HEK293 (cell line): Measurements from ENCODE around the gene NABP2.

Experiments used
- CTCF ChIA-PET: fragments of 350-600 bp; formaldehyde crosslinking; extraction: SDS; loops from one replicate; lab custom pipeline; 2021; ENCODE audit warnings: antibody characterized with exemption; lab: Yijun Ruan, JAX
- POLR2A ChIA-PET: fragments of 300-600 bp; formaldehyde crosslinking; extraction: SDS; loops from one replicate; lab custom pipeline; 2020; ENCODE audit warnings: antibody characterized with exemption, inconsistent platforms; lab: Yijun Ruan, JAX
- H3K27ac ChIP-seq: fragments of 200-500 bp; sonication (Bioruptor generic); 2 replicates; pipeline ENCODE4 v1.5.1; 2014; ENCODE audit warnings: low read depth, low read length, control low read depth, inconsistent platforms; ENCODE audit errors: extremely low read depth
- H3K36me3 ChIP-seq, 2 experiments: fragments of 200-500 bp in 1 of 2; sonication (Bioruptor generic) in 1 of 2; 1 replicate in 1 of 2; 2 replicates in 1 of 2; pipeline ENCODE4 v1.5.1; 2014 to 2017; ENCODE audit warnings: inconsistent platforms in 2 of 2, low read length in 2 of 2; ENCODE audit not compliant: control insufficient read depth in 2 of 2, insufficient read depth in 1 of 2
- H3K4me1 ChIP-seq: fragments of 200-500 bp; sonication (Bioruptor generic); 2 replicates; pipeline ENCODE4 v1.5.1; 2014; ENCODE audit warnings: mild to moderate bottlenecking, low read length, inconsistent platforms; ENCODE audit not compliant: control insufficient read depth, insufficient read depth
- H3K4me3 ChIP-seq: 2 replicates; pipeline ENCODE4 v1.5.1; 2011; ENCODE audit warnings: low read depth, mild to moderate bottlenecking, control low read depth, low read length, moderate library complexity
- H3K9me3 ChIP-seq: fragments of 200-500 bp; sonication (Bioruptor generic); 2 replicates; pipeline ENCODE4 v1.5.1; 2014; ENCODE audit warnings: low read depth, low read length, inconsistent platforms; ENCODE audit not compliant: control insufficient read depth, insufficient read depth
- CTCF ChIP-seq: fragments of 450-650 bp; formaldehyde crosslinking; IDR thresholded peaks from 2 replicates; pipeline ENCODE4 v1.5.1; 2016; ENCODE audit warnings: missing biosample characterization, missing genetic modification characterization
- GLIS2 ChIP-seq: fragments of 450-650 bp; formaldehyde crosslinking; IDR thresholded peaks from 2 replicates; pipeline ENCODE4 v1.5.1; 2016; ENCODE audit warnings: missing biosample characterization, missing genetic modification characterization
- PRDM10 ChIP-seq: fragments of 450-650 bp; formaldehyde crosslinking; IDR thresholded peaks from 2 replicates; pipeline ENCODE4 v1.5.1; 2016; ENCODE audit warnings: missing biosample characterization, missing genetic modification characterization
- YY2 ChIP-seq: fragments of 450-650 bp; formaldehyde crosslinking; IDR thresholded peaks from 2 replicates; pipeline ENCODE4 v1.5.1; 2016; ENCODE audit warnings: missing biosample characterization, missing genetic modification characterization
- ZNF132 ChIP-seq: fragments of 450-650 bp; formaldehyde crosslinking; IDR thresholded peaks from 2 replicates; pipeline ENCODE4 v1.5.1; 2017; ENCODE audit warnings: missing biosample characterization, missing genetic modification characterization, borderline replicate concordance
- ZNF184 ChIP-seq: fragments of 450-650 bp; IDR thresholded peaks from 2 replicates; pipeline ENCODE4 v1.5.1; 2018; ENCODE audit warnings: missing biosample characterization, mild to moderate bottlenecking, missing genetic modification characterization
- ZNF335 ChIP-seq: fragments of 450-650 bp; formaldehyde crosslinking; conservative IDR thresholded peaks from 2 replicates; pipeline ENCODE4 v1.5.1; 2016; ENCODE audit warnings: missing biosample characterization, missing genetic modification characterization
- ZNF366 ChIP-seq: fragments of 450-650 bp; formaldehyde crosslinking; conservative IDR thresholded peaks from 2 replicates; pipeline ENCODE4 v1.5.1; 2016; ENCODE audit warnings: missing biosample characterization, missing genetic modification characterization
- ZNF391 ChIP-seq: fragments of 450-650 bp; formaldehyde crosslinking; IDR thresholded peaks from 2 replicates; pipeline ENCODE4 v1.5.1; 2016; ENCODE audit warnings: low read depth, missing biosample characterization, missing genetic modification characterization, borderline replicate concordance
- ZNF394 ChIP-seq: fragments of 450-650 bp; formaldehyde crosslinking; IDR thresholded peaks from 2 replicates; pipeline ENCODE4 v1.5.1; 2016; ENCODE audit warnings: missing biosample characterization, missing genetic modification characterization, mild to moderate bottlenecking, moderate library complexity, borderline replicate concordance
- ZNF571 ChIP-seq: fragments of 450-650 bp; formaldehyde crosslinking; IDR thresholded peaks from 2 replicates; pipeline ENCODE4 v1.5.0; 2017; ENCODE audit warnings: missing biosample characterization, missing genetic modification characterization
- ZNF600 ChIP-seq: fragments of 450-650 bp; formaldehyde crosslinking; IDR thresholded peaks from 2 replicates; pipeline ENCODE4 v1.5.1; 2016; ENCODE audit warnings: missing biosample characterization, missing genetic modification characterization
- ZNF654 ChIP-seq: fragments of 450-650 bp; formaldehyde crosslinking; IDR thresholded peaks from 2 replicates; pipeline ENCODE4 v1.5.1; 2016; ENCODE audit warnings: low read depth, missing biosample characterization, missing genetic modification characterization
- ZNF660 ChIP-seq: fragments of 450-650 bp; IDR thresholded peaks from 2 replicates; pipeline ENCODE4 v1.5.1; 2018; ENCODE audit warnings: missing biosample characterization, mild to moderate bottlenecking, missing genetic modification characterization
- ZNF664 ChIP-seq: fragments of 450-650 bp; formaldehyde crosslinking; IDR thresholded peaks from 2 replicates; pipeline ENCODE4 v1.5.1; 2016; ENCODE audit warnings: missing biosample characterization, missing genetic modification characterization
- ZSCAN30 ChIP-seq: fragments of 450-650 bp; IDR thresholded peaks from 2 replicates; pipeline ENCODE4 v1.5.1; 2018; ENCODE audit warnings: missing biosample characterization, mild to moderate bottlenecking, missing genetic modification characterization, moderate library complexity
- ZXDB ChIP-seq: fragments of 450-650 bp; formaldehyde crosslinking; IDR thresholded peaks from 2 replicates; pipeline ENCODE4 v1.5.1; 2016; ENCODE audit warnings: missing biosample characterization, missing genetic modification characterization
- TF ChIP-seq, protein P1 (sequence below): fragments of 450-650 bp; formaldehyde crosslinking; IDR thresholded peaks from 2 replicates; pipeline ENCODE4 v1.5.1; 2016; ENCODE audit warnings: missing biosample characterization, missing genetic modification characterization
- TF ChIP-seq, protein P2 (sequence below): fragments of 450-650 bp; formaldehyde crosslinking; IDR thresholded peaks from 2 replicates; pipeline ENCODE4 v1.5.1; 2016; ENCODE audit warnings: missing biosample characterization, missing genetic modification characterization
- TF ChIP-seq, protein P3 (sequence below): fragments of 450-650 bp; IDR thresholded peaks from 2 replicates; pipeline ENCODE4 v1.5.1; 2018; ENCODE audit warnings: missing biosample characterization, missing genetic modification characterization
- TF ChIP-seq, protein P4 (sequence below): fragments of 450-650 bp; formaldehyde crosslinking; IDR thresholded peaks from 2 replicates; pipeline ENCODE4 v1.5.1; 2016; ENCODE audit warnings: missing biosample characterization, missing genetic modification characterization
- TF ChIP-seq, protein P5 (sequence below): fragments of 450-650 bp; formaldehyde crosslinking; IDR thresholded peaks from 2 replicates; pipeline ENCODE4 v1.5.1; 2016; ENCODE audit warnings: missing biosample characterization, missing genetic modification characterization

The NABP2 gene

GRCh38 chr12:56193025-56193578 is 31.0 kb upstream of the NABP2 start:
- CTCF ChIA-PET, result interaction anchor here (0.6 to 6.1 kb wide), 15 partner anchors 9 to 500 kb away, joined by 3 to 86 read pairs (median 4); partner anchors contain the start of genes ESYT1, RNF41, RPL41 and ZC3H10
- Histone ChIP-seq H3K4me1 (no peaks in the 10 kb centered on the region; the same call in 1 of the 2 replicates), H3K36me3 (no peaks in the 10 kb centered on the region; a peak in 1 of 3 replicates), H3K4me3 (no peak overlapping the region), H3K9me3 (no peaks in the 10 kb centered on the region), H3K27ac (no peak overlapping the region)
- POLR2A ChIA-PET, result interaction anchor here (1.3 to 5.3 kb wide), 2 partner anchors 29 kb away, joined by 5 to 59 read pairs; partner anchors contain the start of gene RNF41
- peak; percentile 14; the same call in 1 of the 2 replicates for TF ChIP-seq ZNF664 (tag by site-specific recombination)
- no peak for TF ChIP-seq ZNF132 (tag by site-specific recombination)
- no peak for TF ChIP-seq ZNF571 (tag by site-specific recombination)
- TF ChIP-seq, protein P1, sequence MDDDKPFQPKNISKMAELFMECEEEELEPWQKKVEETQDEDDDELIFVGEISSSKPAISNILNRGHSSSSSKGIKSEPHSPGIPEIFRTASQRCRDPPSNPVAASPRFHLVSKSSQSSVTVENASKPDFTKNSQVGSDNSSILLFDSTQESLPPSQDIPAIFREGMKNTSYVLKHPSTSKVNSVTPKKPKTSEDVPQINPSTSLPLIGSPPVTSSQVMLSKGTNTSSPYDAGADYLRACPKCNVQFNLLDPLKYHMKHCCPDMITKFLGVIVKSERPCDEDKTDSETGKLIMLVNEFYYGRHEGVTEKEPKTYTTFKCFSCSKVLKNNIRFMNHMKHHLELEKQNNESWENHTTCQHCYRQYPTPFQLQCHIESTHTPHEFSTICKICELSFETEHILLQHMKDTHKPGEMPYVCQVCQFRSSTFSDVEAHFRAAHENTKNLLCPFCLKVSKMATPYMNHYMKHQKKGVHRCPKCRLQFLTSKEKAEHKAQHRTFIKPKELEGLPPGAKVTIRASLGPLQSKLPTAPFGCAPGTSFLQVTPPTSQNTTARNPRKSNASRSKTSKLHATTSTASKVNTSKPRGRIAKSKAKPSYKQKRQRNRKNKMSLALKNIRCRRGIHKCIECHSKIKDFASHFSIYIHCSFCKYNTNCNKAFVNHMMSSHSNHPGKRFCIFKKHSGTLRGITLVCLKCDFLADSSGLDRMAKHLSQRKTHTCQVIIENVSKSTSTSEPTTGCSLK (tag by site-specific recombination), result no peak
- TF ChIP-seq ZNF394 (tag by site-specific recombination), result peak; percentile 10; the same call in 1 of the 2 replicates
- TF ChIP-seq ZNF184, result no peak
- TF ChIP-seq ZNF600 (tag by site-specific recombination), result peak; percentile 56; the same call in 1 of the 2 replicates
- TF ChIP-seq, protein P2, sequence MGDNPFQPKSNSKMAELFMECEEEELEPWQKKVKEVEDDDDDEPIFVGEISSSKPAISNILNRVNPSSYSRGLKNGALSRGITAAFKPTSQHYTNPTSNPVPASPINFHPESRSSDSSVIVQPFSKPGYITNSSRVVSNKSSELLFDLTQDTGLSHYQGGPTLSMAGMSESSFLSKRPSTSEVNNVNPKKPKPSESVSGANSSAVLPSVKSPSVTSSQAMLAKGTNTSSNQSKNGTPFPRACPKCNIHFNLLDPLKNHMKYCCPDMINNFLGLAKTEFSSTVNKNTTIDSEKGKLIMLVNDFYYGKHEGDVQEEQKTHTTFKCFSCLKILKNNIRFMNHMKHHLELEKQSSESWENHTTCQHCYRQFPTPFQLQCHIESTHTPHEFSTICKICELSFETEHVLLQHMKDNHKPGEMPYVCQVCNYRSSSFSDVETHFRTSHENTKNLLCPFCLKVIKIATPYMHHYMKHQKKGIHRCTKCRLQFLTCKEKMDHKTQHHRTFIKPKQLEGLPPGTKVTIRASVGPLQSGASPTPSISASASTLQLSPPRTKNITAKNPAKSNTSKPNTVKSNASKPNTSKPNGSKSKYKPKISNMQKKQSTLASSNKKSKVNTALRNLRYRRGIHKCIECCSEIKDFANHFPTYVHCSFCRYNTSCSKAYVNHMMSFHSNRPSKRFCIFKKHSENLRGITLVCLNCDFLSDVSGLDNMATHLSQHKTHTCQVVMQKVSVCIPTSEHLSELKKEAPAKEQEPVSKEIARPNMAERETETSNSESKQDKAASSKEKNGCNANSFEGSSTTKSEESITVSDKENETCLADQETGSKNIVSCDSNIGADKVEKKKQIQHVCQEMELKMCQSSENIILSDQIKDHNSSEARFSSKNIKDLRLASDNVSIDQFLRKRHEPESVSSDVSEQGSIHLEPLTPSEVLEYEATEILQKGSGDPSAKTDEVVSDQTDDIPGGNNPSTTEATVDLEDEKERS (tag by site-specific recombination), result no peak
- TF ChIP-seq PRDM10 (tag by site-specific recombination), result 0 out of 2 replicates have a peak, but pooled peaks have one; percentile 9
- 0 out of 2 replicates have a peak, but pooled peaks have one; percentile 32 for TF ChIP-seq ZXDB (tag by site-specific recombination)
- TF ChIP-seq ZNF660 (tag by site-specific recombination), result peak; percentile 98
- no peak; the same call in 1 of the 2 replicates for TF ChIP-seq ZNF391 (tag by site-specific recombination)
- TF ChIP-seq, protein P3, sequence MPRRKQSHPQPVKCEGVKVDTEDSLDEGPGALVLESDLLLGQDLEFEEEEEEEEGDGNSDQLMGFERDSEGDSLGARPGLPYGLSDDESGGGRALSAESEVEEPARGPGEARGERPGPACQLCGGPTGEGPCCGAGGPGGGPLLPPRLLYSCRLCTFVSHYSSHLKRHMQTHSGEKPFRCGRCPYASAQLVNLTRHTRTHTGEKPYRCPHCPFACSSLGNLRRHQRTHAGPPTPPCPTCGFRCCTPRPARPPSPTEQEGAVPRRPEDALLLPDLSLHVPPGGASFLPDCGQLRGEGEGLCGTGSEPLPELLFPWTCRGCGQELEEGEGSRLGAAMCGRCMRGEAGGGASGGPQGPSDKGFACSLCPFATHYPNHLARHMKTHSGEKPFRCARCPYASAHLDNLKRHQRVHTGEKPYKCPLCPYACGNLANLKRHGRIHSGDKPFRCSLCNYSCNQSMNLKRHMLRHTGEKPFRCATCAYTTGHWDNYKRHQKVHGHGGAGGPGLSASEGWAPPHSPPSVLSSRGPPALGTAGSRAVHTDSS, result peak; percentile 30; the same call in 1 of the 2 replicates
- peak; percentile 49; the same call in 1 of the 2 replicates for TF ChIP-seq ZNF335 (tag by site-specific recombination)
- TF ChIP-seq CTCF, result peak; percentile 57; the same call in 1 of the 2 replicates
- TF ChIP-seq GLIS2, result no peak
- TF ChIP-seq ZSCAN30 (tag by site-specific recombination), result 0 out of 2 replicates have a peak, but pooled peaks have one; percentile 28
- TF ChIP-seq, protein P4, sequence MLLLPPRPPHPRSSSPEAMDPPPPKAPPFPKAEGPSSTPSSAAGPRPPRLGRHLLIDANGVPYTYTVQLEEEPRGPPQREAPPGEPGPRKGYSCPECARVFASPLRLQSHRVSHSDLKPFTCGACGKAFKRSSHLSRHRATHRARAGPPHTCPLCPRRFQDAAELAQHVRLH, result 0 out of 2 replicates have a peak, but pooled peaks have one; percentile 15
- TF ChIP-seq ZNF654 (tag by site-specific recombination), result peak; percentile 96
- TF ChIP-seq YY2 (tag by site-specific recombination), result peak; percentile 59; the same call in 1 of the 2 replicates
- TF ChIP-seq ZNF366, result 0 out of 2 replicates have a peak, but pooled peaks have one; percentile 21
- TF ChIP-seq, protein P5, sequence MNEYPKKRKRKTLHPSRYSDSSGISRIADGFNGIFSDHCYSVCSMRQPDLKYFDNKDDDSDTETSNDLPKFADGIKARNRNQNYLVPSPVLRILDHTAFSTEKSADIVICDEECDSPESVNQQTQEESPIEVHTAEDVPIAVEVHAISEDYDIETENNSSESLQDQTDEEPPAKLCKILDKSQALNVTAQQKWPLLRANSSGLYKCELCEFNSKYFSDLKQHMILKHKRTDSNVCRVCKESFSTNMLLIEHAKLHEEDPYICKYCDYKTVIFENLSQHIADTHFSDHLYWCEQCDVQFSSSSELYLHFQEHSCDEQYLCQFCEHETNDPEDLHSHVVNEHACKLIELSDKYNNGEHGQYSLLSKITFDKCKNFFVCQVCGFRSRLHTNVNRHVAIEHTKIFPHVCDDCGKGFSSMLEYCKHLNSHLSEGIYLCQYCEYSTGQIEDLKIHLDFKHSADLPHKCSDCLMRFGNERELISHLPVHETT, result no peak
